Brain microvascular endothelial cell (primary cell): ENCODE measurements around the gene MRPS7.
A peak's percentile ranks its signal among the peaks of the same experiment; 100 is the strongest.

Source experiments
- DNase-seq: peaks from one replicate; pipeline ENCODE4 v3.0.0-alpha.2; 2020
- H3K27ac ChIP-seq: fragments of 250-450 bp; sonication (Bioruptor Pico); 2 replicates; pipeline ENCODE4 v1.5.1; 2020; ENCODE audit warnings: mild to moderate bottlenecking, moderate library complexity
- H3K27me3 ChIP-seq: fragments of 250-450 bp; sonication (Bioruptor Pico); replicated peaks from 2 replicates; pipeline ENCODE4 v1.5.1; 2020; ENCODE audit warnings: mild to moderate bottlenecking
- H3K36me3 ChIP-seq: fragments of 250-450 bp; sonication (Bioruptor Pico); replicated peaks from 2 replicates; pipeline ENCODE4 v1.5.1; 2020; ENCODE audit warnings: mild to moderate bottlenecking
- H3K4me3 ChIP-seq: 2 replicates; pipeline ENCODE4 v1.5.1; 2011; ENCODE audit warnings: low read depth, mild to moderate bottlenecking, control low read depth, low read length, moderate library complexity
- in situ Hi-C: cut with HindIII; loops from 2 replicates; pipeline ENCODE4 v1.10.0; 2017; ENCODE audit warnings: low sequenced_read_pairs, low pct_ligation_motif_present
- TF ChIP-seq, protein P1 (sequence below): IDR thresholded peaks from 2 replicates; pipeline ENCODE4 v1.5.1; 2011; ENCODE audit warnings: low read depth, mild to moderate bottlenecking, moderate library complexity, low read length, control low read depth, inconsistent platforms; ENCODE audit errors: missing control alignments

MRPS7 gene

DNA sequence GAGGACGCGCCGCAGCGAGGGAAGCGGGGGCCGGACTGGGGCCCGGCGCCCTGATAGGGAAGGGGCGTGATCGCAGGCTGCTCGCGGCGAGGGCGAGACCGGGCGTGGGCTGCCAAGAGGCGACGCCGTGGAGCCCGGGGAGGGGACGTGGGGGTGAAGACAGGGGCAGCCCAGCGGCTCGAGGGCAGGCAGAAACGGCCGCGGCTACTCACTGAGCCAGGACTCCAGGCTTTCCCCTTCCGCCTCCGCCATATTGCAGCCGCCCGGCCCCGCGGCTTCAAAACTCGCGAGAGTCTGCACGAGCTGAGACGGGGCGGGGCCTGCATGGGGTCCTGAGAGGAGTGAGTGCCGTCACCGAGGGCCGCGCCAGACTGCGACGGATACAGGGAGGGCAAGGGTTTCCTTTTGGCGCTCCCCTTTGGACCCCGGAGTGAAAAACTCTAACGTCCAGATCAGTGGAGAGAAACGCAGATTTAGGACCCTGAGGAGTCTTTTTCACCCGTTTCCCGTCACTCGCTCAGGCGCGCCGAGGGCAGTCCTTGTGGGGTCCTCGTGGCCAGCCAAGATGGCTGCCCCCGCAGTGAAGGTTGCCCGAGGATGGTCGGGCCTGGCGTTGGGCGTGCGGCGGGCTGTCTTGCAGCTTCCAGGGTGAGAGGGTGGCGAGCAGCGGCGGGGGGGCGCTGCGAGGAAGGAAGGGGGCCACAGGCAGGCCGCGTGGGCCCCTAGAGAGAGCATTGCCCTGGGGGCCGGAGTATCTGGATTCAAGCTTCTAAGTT lies at the start of gene MRPS7, which contains the start of gene GGA3:
Gene MRPS7 (plus strand): TSS at position 544 of the 776 bp plus-strand sequence. CDS start 22 bp downstream, at position 566.
Gene GGA3 (minus strand): TSS at position 271 of the 776 bp plus-strand sequence. CDS start 19 bp downstream, at position 252.
- H3K36me3 ChIP-seq = peaks cover 13% of the 10 kb centered on the region
- H3K27me3 ChIP-seq = no peaks in the 10 kb centered on the region
- peak within 1 kb of the TSS; percentile 92 for H3K4me3 ChIP-seq
- peak within 1 kb of the TSS; percentile 99 for H3K27ac ChIP-seq
- DNase-seq = peak; percentile 88
- in situ Hi-C loops = no loop called here
- TF ChIP-seq, protein P1, sequence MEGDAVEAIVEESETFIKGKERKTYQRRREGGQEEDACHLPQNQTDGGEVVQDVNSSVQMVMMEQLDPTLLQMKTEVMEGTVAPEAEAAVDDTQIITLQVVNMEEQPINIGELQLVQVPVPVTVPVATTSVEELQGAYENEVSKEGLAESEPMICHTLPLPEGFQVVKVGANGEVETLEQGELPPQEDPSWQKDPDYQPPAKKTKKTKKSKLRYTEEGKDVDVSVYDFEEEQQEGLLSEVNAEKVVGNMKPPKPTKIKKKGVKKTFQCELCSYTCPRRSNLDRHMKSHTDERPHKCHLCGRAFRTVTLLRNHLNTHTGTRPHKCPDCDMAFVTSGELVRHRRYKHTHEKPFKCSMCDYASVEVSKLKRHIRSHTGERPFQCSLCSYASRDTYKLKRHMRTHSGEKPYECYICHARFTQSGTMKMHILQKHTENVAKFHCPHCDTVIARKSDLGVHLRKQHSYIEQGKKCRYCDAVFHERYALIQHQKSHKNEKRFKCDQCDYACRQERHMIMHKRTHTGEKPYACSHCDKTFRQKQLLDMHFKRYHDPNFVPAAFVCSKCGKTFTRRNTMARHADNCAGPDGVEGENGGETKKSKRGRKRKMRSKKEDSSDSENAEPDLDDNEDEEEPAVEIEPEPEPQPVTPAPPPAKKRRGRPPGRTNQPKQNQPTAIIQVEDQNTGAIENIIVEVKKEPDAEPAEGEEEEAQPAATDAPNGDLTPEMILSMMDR = no peak

DNA sequence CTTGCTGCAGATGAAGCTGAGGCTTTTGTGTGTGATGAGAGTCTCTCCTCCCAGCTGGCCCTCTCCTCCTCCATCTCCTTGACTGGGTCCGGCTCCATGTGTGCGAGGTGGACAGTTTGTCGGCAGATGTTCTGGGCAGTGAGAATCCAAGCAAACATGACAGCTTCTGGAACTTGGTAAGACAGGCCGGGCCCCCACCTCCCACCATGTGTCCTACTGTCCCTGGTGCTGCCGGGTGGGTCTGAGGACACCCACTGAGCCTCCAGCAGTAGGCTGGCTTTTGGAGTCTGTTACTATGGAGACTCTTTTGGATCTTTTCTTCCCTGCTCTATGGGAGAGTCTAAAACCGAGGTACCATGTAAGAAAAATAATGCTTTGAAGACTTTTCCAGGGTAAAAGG lies 43.5 kb upstream of the MRPS7 start:
- TF ChIP-seq, protein P1 = no peak
- in situ Hi-C loops = no loop called here
- no peak overlapping the region for H3K4me3 ChIP-seq
- H3K36me3 ChIP-seq = peaks cover 57% of the 10 kb centered on the region
- H3K27ac ChIP-seq = no peak overlapping the region
- no peak for DNase-seq
- H3K27me3 ChIP-seq = no peaks in the 10 kb centered on the region

DNA sequence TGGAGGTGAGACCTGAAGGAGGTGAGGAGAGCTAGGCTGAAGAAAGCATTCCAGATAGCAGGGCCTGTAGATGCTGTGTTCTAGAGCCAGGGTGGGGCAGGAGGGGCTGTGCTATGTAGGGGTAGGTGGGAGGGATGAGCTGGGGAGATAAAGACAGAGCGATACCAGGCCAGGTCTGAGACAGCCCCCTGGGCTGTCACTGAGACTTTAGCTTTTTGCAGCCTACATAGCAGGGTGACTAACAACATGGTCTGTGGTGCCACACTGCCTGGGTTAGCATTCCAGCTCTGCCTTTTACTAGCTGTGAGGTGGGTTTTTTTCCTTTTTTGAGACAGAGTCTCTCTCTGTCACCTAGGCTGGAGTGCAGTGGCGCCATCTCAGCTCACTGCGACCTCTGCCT lies 41.9 kb upstream of the MRPS7 start:
- H3K27ac ChIP-seq = no peak overlapping the region
- TF ChIP-seq, protein P1 = no peak
- no peak overlapping the region for H3K4me3 ChIP-seq
- no peak for DNase-seq
- H3K27me3 ChIP-seq = no peaks in the 10 kb centered on the region
- H3K36me3 ChIP-seq = peaks cover 51% of the 10 kb centered on the region
- in situ Hi-C loops = no loop called here

DNA sequence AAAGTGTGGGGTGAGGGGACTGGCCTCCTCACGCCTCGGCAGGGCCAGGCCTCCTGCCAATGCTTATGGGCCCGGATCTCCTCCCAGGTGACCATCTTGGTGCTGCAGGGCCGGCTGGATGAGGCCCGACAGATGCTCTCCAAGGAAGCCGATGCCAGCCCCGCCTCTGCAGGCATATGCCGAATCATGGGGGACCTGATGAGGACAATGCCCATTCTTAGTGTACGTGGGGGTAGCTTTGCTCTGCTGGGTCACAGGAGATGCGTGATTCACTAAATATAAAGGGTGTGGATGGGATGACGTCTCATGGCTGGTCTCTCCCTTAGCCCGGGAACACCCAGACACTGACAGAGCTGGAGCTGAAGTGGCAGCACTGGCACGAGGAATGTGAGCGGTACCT lies 36.7 kb upstream of the MRPS7 start:
- in situ Hi-C loops = no loop called here
- no peaks in the 10 kb centered on the region for H3K27me3 ChIP-seq
- H3K36me3 ChIP-seq = peaks cover 41% of the 10 kb centered on the region
- H3K4me3 ChIP-seq = no peak overlapping the region
- H3K27ac ChIP-seq = no peak overlapping the region
- TF ChIP-seq, protein P1 = no peak
- no peak for DNase-seq

DNA sequence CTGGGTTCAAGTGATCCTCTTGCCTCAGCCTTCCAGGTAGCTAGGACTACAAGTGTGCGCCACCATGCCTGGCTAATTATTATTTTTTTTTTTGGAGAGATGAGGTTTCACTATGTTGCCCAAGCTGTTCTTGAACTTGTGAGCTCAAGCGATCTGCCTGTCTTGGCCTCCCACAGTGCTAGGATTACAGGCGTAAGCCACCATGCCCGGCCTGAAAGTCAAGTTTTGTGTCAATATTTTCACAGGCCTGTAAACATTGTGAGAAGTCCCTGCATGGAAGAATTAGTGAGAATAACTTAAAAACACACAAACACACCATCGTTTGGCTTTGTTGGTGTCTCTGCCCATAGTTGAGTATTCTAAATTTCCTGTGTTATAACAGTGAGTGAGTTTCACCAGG lies 34.0 kb upstream of the MRPS7 start:
- H3K4me3 ChIP-seq = no peak overlapping the region
- TF ChIP-seq, protein P1 = no peak
- in situ Hi-C loops = no loop called here
- peaks cover 56% of the 10 kb centered on the region for H3K36me3 ChIP-seq
- no peaks in the 10 kb centered on the region for H3K27me3 ChIP-seq
- no peak overlapping the region for H3K27ac ChIP-seq
- no peak for DNase-seq
